Lower leg skin (tissue), 3 donors: ENCODE measurements around the gene DLST.

ENCODE experiments used
- CTCF ChIP-seq, 3 donors: fragments of 450-650 bp; IDR thresholded peaks; one replicate each; pipeline ENCODE4 v1.5.1; 2016; ENCODE audit warnings: antibody characterized with exemption in 3 of 3, mild to moderate bottlenecking in 3 of 3, moderate library complexity in 2 of 3
- POLR2A ChIP-seq, 2 donors: fragments of 450-650 bp; IDR thresholded peaks; one replicate each; pipeline ENCODE4 v1.6.1; 2016 to 2017; ENCODE audit warnings: antibody characterized with exemption in 2 of 2, mild to moderate bottlenecking in 1 of 2, moderate library complexity in 1 of 2

GRCh38 chr14:74910556-74910955, 28.8 kb downstream of the DLST start:
- no peak for TF ChIP-seq POLR2A (IDR thresholded peaks at IDR 0.05)
- no peak for TF ChIP-seq CTCF (IDR thresholded peaks at IDR 0.05)
